GM19240 (cell line): Measurements from ENCODE around the gene NPIPB5.
"Not testable (repeated sequence)": the region's sequence is repeated elsewhere in the genome, so short reads cannot be mapped to it uniquely, and the experiment has no call there.

Source experiments
- DNase-seq: peaks from one replicate; pipeline ENCODE4 v3.0.0; 2011; ENCODE audit warnings: low spot score; ENCODE audit not compliant: insufficient read length

The NPIPB5 gene

GRCh38 chr16:22510591-22510990, at the start of gene NPIPB5:
Gene NPIPB5, plus strand, starts transcription at chr16:22510891. Its CDS starts 2,911 bp downstream, at chr16:22513802.
- not testable (repeated sequence) for DNase-seq

GRCh38 chr16:22468846-22469245, 41.8 kb upstream of the NPIPB5 start:
- DNase-seq, result not testable (repeated sequence)

- DNase-seq, result not testable (repeated sequence)
Observed at GRCh38 chr16:22537996-22538395, 27.3 kb downstream of the NPIPB5 start.

- DNase-seq, result not testable (repeated sequence)
Observed at GRCh38 chr16:22544809-22545208, 34.1 kb downstream of the NPIPB5 start.

GRCh38 chr16:22546630-22547029, 35.9 kb downstream of the NPIPB5 start:
- DNase-seq, result not testable (repeated sequence)

DNA sequence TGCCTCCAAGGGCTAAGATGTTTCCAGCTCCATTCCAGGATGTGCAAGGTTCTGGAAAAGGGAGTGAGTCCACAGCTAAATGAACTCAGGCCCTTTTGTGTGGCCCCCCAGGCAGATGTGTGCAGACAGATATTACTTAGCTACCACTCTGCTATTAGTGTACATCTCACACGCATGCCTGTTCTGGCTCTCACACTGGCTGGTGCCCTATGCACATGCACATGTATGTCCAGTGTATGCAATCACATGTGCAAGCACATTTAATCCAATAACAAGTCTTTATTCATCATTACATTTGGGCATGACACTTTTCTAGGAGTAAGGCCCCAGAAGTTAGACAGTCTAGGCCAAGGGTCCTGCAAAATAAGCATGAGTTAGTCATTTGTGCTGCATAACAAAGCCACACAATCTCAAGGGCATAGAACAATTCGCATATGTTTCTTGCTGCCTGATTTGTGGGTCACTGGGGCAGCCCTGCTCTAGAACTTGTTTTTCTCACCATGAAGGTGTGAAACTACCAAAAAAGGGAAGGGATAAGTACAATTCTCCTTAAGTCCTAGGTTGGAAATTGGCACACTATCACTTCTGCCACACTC, 36.6 kb downstream of the NPIPB5 start:
- not testable (repeated sequence) for DNase-seq

DNA sequence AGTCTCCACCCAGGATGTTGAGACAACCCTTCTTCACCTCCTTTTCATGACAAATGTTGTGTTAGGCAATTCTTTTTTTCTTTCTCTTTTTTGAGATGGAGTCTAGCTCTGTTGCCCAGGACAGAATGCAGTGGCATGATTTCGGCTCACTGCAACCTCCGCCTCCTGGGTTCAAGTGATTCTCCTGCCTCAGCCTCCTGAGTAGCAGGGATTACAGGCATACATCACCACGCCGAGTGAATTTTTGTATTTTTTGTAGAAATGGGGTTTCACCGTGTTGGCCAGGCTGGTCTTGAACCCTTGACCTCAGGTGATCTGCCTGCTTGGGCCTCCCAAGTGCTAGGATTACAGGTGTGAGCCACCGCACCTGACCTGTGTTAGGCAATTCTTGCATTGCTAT, 39.2 kb downstream of the NPIPB5 start:
- not testable (repeated sequence) for DNase-seq

GRCh38 chr16:22551143-22551542, 40.5 kb downstream of the NPIPB5 start:
- DNase-seq, result not testable (repeated sequence)

- not testable (repeated sequence) for DNase-seq
Observed at GRCh38 chr16:22551651-22552050, 41.0 kb downstream of the NPIPB5 start.

- DNase-seq, result not testable (repeated sequence)
Observed at GRCh38 chr16:22556759-22557158, 46.1 kb downstream of the NPIPB5 start.
